Right atrium auricular region (tissue), 2 donors: ENCODE measurements around the gene ZBTB46. TPM values are rescaled to one million over a fixed set of nuclear protein-coding genes. Genes with fewer than 3 reads are reported as not detected.
"Not testable (repeated sequence)": the region's sequence is repeated elsewhere in the genome, so short reads cannot be mapped to it uniquely, and the experiment has no call there.

Source experiments
- DNase-seq: peaks from one replicate; pipeline ENCODE4 v3.0.0-alpha.2; 2019; ENCODE audit warnings: low spot score
- H3K27ac ChIP-seq, 2 donors: fragments of 200-600 bp; sonication (generic); 1 replicate in 1 of 2; 2 replicates in 1 of 2; pipeline ENCODE4 v1.5.1; 2016 to 2019
- H3K27me3 ChIP-seq, 2 donors: fragments of 200-600 bp; sonication (generic); one replicate each; pipeline versions ENCODE4 v1.5.1 to v1.6.0; 2017 to 2019
- H3K36me3 ChIP-seq: fragments of 200-600 bp; sonication (generic); one replicate; pipeline ENCODE4 v1.5.1; 2016
- H3K4me1 ChIP-seq, 2 donors: fragments of 200-600 bp; sonication (generic); one replicate each; pipeline versions ENCODE4 v1.5.1 to v1.6.0; 2017 to 2019
- H3K4me3 ChIP-seq, 2 donors: fragments of 200-600 bp; sonication (generic); 1 replicate in 1 of 2; 2 replicates in 1 of 2; pipeline ENCODE4 v1.5.1; 2017 to 2019; ENCODE audit warnings: mild to moderate bottlenecking in 1 of 2, moderate library complexity in 1 of 2
- H3K9me3 ChIP-seq, 2 donors: fragments of 200-600 bp; sonication (generic); one replicate each; pipeline ENCODE4 v1.5.1; 2019
- CTCF ChIP-seq, 2 donors: fragments of 200-600 bp; sonication (generic); IDR thresholded peaks; one replicate each; pipeline ENCODE4 v1.5.1; 2019; ENCODE audit warnings: antibody characterized with exemption in 2 of 2
- total RNA-seq, 2 donors: library from RNA; depleted of rRNA; stranded (reverse); fragments of >200 nt; gene quantifications; one replicate each; pipeline ENCODE4 v1.1.0, GENCODE V29; 2016

ZBTB46 gene, protein sequence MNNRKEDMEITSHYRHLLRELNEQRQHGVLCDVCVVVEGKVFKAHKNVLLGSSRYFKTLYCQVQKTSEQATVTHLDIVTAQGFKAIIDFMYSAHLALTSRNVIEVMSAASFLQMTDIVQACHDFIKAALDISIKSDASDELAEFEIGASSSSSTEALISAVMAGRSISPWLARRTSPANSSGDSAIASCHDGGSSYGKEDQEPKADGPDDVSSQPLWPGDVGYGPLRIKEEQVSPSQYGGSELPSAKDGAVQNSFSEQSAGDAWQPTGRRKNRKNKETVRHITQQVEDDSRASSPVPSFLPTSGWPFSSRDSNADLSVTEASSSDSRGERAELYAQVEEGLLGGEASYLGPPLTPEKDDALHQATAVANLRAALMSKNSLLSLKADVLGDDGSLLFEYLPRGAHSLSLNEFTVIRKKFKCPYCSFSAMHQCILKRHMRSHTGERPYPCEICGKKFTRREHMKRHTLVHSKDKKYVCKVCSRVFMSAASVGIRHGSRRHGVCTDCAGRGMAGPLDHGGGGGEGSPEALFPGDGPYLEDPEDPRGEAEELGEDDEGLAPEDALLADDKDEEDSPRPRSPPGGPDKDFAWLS
- total RNA-seq: 10 to 100 TPM; 12.2 to 17.8 TPM

DNA sequence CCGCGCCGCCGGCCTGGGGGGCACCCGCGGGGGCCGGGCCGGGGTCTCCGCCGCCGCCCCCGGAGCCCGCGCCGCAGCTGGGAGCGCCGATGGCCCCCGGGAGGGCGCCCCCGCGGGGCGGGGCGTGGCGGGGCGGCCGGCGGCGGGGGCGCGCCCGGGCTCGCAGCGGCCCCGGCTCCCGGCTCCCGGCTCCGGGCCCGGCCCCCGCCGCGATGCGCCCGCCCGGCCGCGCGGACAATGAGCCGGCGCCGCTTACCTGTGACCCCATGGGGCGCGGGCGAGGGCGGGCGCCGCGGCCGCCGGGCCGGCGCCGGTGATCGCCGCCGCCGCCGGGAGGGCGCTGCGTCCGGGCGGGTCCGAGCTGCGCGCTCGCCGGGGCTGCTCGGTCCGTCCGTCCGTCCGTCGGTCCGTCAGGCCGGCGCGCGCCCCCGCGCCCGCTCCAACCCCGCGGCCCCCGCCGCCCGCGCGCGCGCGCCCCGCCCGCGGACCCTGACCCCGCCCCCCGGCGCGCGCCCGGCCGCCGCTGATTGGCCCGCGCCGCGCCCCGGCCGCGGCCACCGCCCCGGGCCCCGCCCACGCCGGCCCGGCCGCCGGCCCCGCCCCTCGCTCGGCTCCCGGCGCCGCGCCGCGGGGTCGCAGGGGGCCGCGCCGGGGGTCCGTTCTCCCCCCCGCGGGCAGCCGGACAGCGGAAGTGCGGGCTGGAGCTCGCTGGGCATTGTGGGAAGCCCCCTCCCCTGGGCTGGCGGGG lies at the start of gene ZBTB46:
Gene ZBTB46, minus strand, starts transcription at position 424 of the 748 bp plus-strand sequence. CDS start 40,507 bp downstream, outside the sequence.
- no peak for DNase-seq
- H3K27me3 ChIP-seq: no peaks in the 10 kb centered on the region
- no peak for TF ChIP-seq CTCF (IDR thresholded peaks at IDR 0.05)
- H3K36me3 ChIP-seq: no peaks in the 10 kb centered on the region
- peak within 1 kb of the TSS; percentile 72 to 78 for H3K27ac ChIP-seq
- peak within 1 kb of the TSS; percentile 81 to 82 for H3K4me3 ChIP-seq
- H3K4me1 ChIP-seq: peaks cover 0 to 69% of the 10 kb centered on the region in 2 donors
- H3K9me3 ChIP-seq: no peaks in the 10 kb centered on the region

DNA sequence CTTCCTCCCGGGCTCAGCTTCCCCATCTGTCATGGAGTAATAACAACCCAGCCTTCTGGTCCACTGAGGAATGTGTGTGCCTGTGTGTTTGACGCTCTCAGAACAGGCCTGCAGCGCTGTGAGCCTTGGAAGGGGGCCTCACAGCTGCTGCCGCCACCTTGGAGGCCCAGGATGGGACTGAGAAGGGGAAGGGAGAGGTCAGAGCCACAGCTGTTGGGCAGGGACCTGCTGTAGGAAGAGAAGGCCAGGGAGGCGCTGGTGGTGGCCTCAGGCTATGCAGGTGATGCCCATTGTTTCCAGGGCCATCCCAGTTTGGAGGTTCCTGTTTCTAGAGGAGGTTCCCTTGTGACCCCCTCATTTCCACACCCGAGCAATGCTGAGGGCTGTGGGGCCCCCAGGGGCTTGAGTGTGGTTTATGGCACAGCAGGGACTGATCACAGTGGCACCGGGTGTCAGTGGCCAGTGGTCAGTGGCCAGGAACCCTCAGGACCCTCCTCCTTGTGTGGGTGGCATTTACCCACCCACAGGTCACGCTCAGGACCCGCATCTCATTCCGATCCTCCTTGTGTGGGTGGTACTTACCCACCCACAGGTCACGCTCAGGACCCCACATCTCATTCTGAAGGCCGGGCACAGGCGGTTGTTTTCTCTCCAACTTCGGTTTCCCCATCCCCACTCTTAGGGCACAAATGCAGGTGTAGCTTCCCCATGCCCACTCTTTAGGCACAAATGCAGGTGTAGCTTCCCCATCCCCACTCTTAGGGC lies 48.0 kb upstream of the ZBTB46 start:
- H3K27me3 ChIP-seq: no peaks in the 10 kb centered on the region
- H3K4me3 ChIP-seq: no peak overlapping the region
- no peak overlapping the region for H3K27ac ChIP-seq
- peaks cover 66% of the 10 kb centered on the region for H3K36me3 ChIP-seq
- H3K4me1 ChIP-seq: peaks cover 0 to under 1% of the 10 kb centered on the region in 2 donors
- DNase-seq: no peak
- TF ChIP-seq CTCF (IDR thresholded peaks at IDR 0.05): no peak
- no peaks in the 10 kb centered on the region for H3K9me3 ChIP-seq

GRCh38 chr20:63877755-63878470 lies 46.8 kb upstream of the ZBTB46 start:
- Histone ChIP-seq H3K27me3 (no peaks in the 10 kb centered on the region), H3K4me3 (no peak overlapping the region), H3K27ac (no peak overlapping the region), H3K4me1 (peaks cover 0 to 3% of the 10 kb centered on the region in 2 donors), H3K9me3 (no peaks in the 10 kb centered on the region), H3K36me3 (peaks cover 71% of the 10 kb centered on the region)
- no peak for TF ChIP-seq CTCF (IDR thresholded peaks at IDR 0.05)
- no peak for DNase-seq

GRCh38 chr20:63876489-63877036 lies 45.5 kb upstream of the ZBTB46 start:
- Histone ChIP-seq H3K36me3 (peaks cover 76% of the 10 kb centered on the region), H3K27ac (no peak overlapping the region), H3K4me1 (peaks cover 0 to 6% of the 10 kb centered on the region in 2 donors), H3K4me3 (no peak overlapping the region), H3K9me3 (no peaks in the 10 kb centered on the region), H3K27me3 (no peaks in the 10 kb centered on the region)
- DNase-seq: no peak
- no peak for TF ChIP-seq CTCF (IDR thresholded peaks at IDR 0.05)

DNA sequence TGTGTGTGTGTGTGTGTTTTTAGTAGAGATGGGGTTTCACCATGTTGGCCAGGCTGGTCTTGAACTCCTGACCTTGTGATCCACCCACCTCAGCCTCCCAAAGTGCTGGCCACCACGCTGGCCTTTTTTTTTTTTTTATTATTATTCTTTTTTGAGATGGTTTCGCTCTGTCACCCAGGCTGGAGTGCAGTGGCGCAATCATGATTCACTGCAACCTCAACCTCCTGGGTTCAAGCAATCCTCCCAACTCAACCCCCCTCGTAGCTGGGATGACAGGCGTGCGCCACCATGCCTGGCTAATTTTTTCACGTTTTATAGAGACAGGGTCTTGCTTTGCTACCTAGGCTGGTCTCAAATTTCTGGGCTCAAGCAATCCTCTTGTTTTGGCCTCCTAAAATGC lies 43.2 kb upstream of the ZBTB46 start:
- not testable (repeated sequence) for H3K9me3 ChIP-seq, DNase-seq, H3K27ac ChIP-seq, H3K4me1 ChIP-seq, H3K4me3 ChIP-seq, H3K27me3 ChIP-seq
- H3K36me3 ChIP-seq: peaks cover 100% of the 10 kb centered on the region
